ENCODE results near the gene PSMB11. TPM values are rescaled to one million over a fixed set of nuclear protein-coding genes. Genes with fewer than 3 reads are reported as not detected.

PSMB11 gene
- total and polyA plus RNA-seq, 10 donors, result 0.03 TPM; not detected in 9

DNA sequence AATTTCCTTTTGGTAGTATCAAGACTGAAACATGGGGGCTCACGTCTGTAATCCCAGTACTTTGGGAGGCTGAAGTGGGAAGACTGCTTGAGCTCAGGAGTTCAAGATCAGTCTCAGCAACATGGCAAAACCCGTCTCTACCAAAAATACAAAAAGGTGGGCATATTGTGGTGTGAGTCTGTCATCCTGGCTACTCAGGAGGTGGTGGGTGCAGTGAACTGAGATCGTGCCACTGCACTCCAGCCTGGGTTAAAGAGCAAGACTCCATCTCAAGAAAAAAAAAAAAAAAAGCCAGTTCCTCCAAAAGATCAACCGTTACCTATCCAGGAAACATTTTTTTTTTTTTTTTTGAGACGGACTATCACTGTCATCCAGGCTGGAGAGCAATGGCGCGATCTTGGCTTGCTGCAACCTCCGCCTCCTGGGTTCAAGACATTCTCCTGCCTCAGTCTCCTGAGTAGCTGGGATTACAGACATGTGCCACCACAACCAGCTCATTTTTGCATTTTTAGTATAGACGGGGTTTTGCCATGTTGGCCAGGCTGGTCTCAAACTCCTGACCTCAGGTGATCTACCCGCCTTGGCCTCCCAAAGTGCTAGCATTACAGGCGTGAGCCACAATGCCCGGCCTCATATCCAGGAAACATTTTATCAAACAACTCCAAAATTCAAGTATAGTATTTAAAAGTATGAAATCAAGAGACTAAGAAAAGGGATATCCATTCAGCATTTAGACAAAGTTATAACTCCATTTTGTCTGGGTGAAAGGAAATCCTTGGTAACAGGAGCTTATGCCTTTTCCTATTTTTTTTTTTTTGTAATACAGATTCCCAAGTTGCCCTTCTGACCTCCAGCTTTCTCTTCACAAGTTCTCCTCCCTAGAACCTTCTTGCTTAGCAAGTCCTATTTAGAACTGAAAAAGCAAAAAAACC lies 49.5 kb downstream of the PSMB11 start:
- intact Hi-C loops (cut with DNase I; ENCODE audit: low total_unique reads), result no loop called here
- 73 to 91% (median 78%) methylated on average over 12 of the region's 12 CpGs for WGBS, 5 donors
- Histone ChIP-seq H3K4me3 (no peak overlapping the region), H3K9me3 (no peaks in the 10 kb centered on the region), H3K27me3 (replicated peaks in 1 of 7) (no peaks in the 10 kb centered on the region), H3K27ac (no peak overlapping the region), H3K36me3 (peaks cover 4 to 69% (median 62%) of the 10 kb centered on the region in 6 donors), H3K4me1 (peaks cover 23 to 63% (median 34%) of the 10 kb centered on the region in 6 donors)
- TF ChIP-seq POLR2AphosphoS5 (IDR thresholded peaks at IDR 0.05) (no peak), CTCF (IDR thresholded peaks at IDR 0.05 in 8 of 11, conservative IDR thresholded peaks at IDR 0.05 in 3 of 11) (no peak), POLR2A (IDR thresholded peaks at IDR 0.05) (no peak)
- DNase-seq, result peak; percentile 25

GRCh38 chr14:23093104-23093503 lies 51.1 kb downstream of the PSMB11 start:
- no peaks in the 10 kb centered on the region for H3K9me3 ChIP-seq
- peaks cover 3 to 62% (median 54%) of the 10 kb centered on the region in 6 donors for H3K36me3 ChIP-seq
- intact Hi-C loops (cut with DNase I; ENCODE audit: low total_unique reads), result no loop called here
- 76 to 88% (median 78%) methylated on average over 2 of the region's 2 CpGs for WGBS, 5 donors
- no peak overlapping the region for H3K27ac ChIP-seq
- TF ChIP-seq CTCF (IDR thresholded peaks at IDR 0.05 in 8 of 11, conservative IDR thresholded peaks at IDR 0.05 in 3 of 11) (no peak), POLR2A (IDR thresholded peaks at IDR 0.05) (no peak), POLR2AphosphoS5 (IDR thresholded peaks at IDR 0.05) (no peak)
- H3K27me3 ChIP-seq (replicated peaks in 1 of 7), result no peaks in the 10 kb centered on the region
- peak overlapping the region in 4 of 8 donors; percentile 74 to 88 (median 81) for H3K4me3 ChIP-seq
- DNase-seq, result no peak
- peaks cover 32 to 69% (median 49%) of the 10 kb centered on the region in 6 donors for H3K4me1 ChIP-seq

DNA sequence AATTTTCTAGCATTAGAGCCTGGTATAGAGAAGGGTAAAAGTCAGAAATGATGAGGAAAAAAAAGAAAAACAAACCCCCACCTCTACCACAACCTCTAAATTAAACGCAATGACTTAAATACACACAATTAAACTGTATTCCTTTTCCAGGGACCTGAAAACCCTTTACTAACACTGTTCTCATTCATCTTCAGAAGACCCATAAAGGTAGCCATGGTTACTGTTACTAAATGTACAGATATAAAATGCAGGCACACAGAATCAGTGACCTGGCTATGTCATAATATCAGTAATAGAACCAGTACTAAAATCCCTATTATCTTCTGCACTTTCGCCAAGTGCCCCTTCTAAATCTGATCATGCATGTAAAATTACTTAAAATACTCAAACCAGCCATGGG lies 51.5 kb downstream of the PSMB11 start:
- peak overlapping the region in 7 of 8 donors; percentile 67 to 88 (median 78) for H3K4me3 ChIP-seq
- 75 to 87% (median 81%) methylated on average over 2 of the region's 2 CpGs for WGBS, 5 donors

More for the DNA sequence above, 51.5 kb downstream of the PSMB11 start:
- no peaks in the 10 kb centered on the region for H3K27me3 ChIP-seq (replicated peaks in 1 of 7)
- peak overlapping the region in 1 of 8 donors; percentile 99 for H3K27ac ChIP-seq
- peaks cover 32 to 73% (median 50%) of the 10 kb centered on the region in 6 donors for H3K4me1 ChIP-seq
- DNase-seq, result no peak
- no peaks in the 10 kb centered on the region for H3K9me3 ChIP-seq
- TF ChIP-seq CTCF (IDR thresholded peaks at IDR 0.05 in 8 of 11, conservative IDR thresholded peaks at IDR 0.05 in 3 of 11) (no peak), POLR2A (IDR thresholded peaks at IDR 0.05) (no peak), POLR2AphosphoS5 (IDR thresholded peaks at IDR 0.05) (no peak)
- H3K36me3 ChIP-seq, result peaks cover 3 to 62% (median 55%) of the 10 kb centered on the region in 6 donors
- intact Hi-C loops (cut with DNase I; ENCODE audit: low total_unique reads), result no loop called here

Other genes with a start within 250 kb of the PSMB11 start
- 100 to 1,000 TPM in 4 of 7 donors, 10 to 100 TPM in 3; 56.4 to 165 (median 112) TPM for gene SLC7A7, start 226.8 kb upstream of the PSMB11 start, total RNA-seq
- gene SLC7A7, start 226.8 kb upstream of the PSMB11 start, polyA plus RNA-seq, result 10 to 100 TPM; 34.2 to 46.5 (median 35.3) TPM
- gene MRPL52, start 212.3 kb upstream of the PSMB11 start, total RNA-seq, result 100 to 1,000 TPM in 1 of 7 donors, 10 to 100 TPM in 6; 55.2 to 111 (median 62.8) TPM
- gene MRPL52, start 212.3 kb upstream of the PSMB11 start, polyA plus RNA-seq, result 100 to 1,000 TPM in 2 of 3 donors, 10 to 100 TPM in 1; 88.8 to 138 (median 137) TPM
- 100 to 1,000 TPM in 1 of 7 donors, 10 to 100 TPM in 6; 42.6 to 126 (median 65.2) TPM for gene MMP14, start 205.6 kb upstream of the PSMB11 start, total RNA-seq
- gene MMP14, start 205.6 kb upstream of the PSMB11 start, polyA plus RNA-seq, result 10 to 100 TPM in 2 of 3 donors, 1 to 10 TPM in 1; 6.6 to 30.8 (median 15.6) TPM
- 100 to 1,000 TPM in 6 of 7 donors, 10 to 100 TPM in 1; 99.6 to 205 (median 110) TPM for gene LRP10, start 170.5 kb upstream of the PSMB11 start, total RNA-seq
- 10 to 100 TPM in 1 of 3 donors, 1 to 10 TPM in 2; 7.9 to 22.3 (median 8.9) TPM for gene LRP10, start 170.5 kb upstream of the PSMB11 start, polyA plus RNA-seq
- gene REM2, start 159.0 kb upstream of the PSMB11 start, total RNA-seq, result 1 to 10 TPM; 1.4 to 5.8 (median 3.0) TPM
- gene REM2, start 159.0 kb upstream of the PSMB11 start, polyA plus RNA-seq, result 1 to 10 TPM; 2.2 to 5.2 (median 3.4) TPM
- 100 to 1,000 TPM in 4 of 7 donors, 10 to 100 TPM in 3; 84.9 to 875 (median 103) TPM for gene RBM23, start 123.1 kb upstream of the PSMB11 start, total RNA-seq
- 10 to 100 TPM; 19.0 to 40.3 (median 32.7) TPM for gene RBM23, start 123.1 kb upstream of the PSMB11 start, polyA plus RNA-seq
- gene PRMT5, start 112.8 kb upstream of the PSMB11 start, total RNA-seq, result 10 to 100 TPM; 31.1 to 44.7 (median 40.6) TPM
- 10 to 100 TPM; 18.6 to 30.6 (median 24.9) TPM for gene PRMT5, start 112.8 kb upstream of the PSMB11 start, polyA plus RNA-seq
- gene HAUS4, start 85.1 kb upstream of the PSMB11 start, total RNA-seq, result 10 to 100 TPM; 37.7 to 83.5 (median 50.6) TPM
- gene HAUS4, start 85.1 kb upstream of the PSMB11 start, polyA plus RNA-seq, result 10 to 100 TPM; 21.1 to 44.3 (median 31.5) TPM
- 10 to 100 TPM in 1 of 7 donors, 1 to 10 TPM in 6; 1.4 to 11.0 (median 5.3) TPM for gene AJUBA, start 59.7 kb upstream of the PSMB11 start, total RNA-seq
- 1 to 10 TPM in 1 of 3 donors, under 1 TPM in 2; 0.63 to 2.1 (median 0.68) TPM for gene AJUBA, start 59.7 kb upstream of the PSMB11 start, polyA plus RNA-seq
- 10 to 100 TPM in 6 of 7 donors, 1 to 10 TPM in 1; 7.3 to 27.0 (median 11.3) TPM for gene C14orf93, start 32.1 kb upstream of the PSMB11 start, total RNA-seq
- gene C14orf93, start 32.1 kb upstream of the PSMB11 start, polyA plus RNA-seq, result 1 to 10 TPM; 7.5 to 8.8 (median 8.0) TPM
- gene PSMB5, start 7.3 kb upstream of the PSMB11 start, total RNA-seq, result 10 to 100 TPM; 43.1 to 72.3 (median 55.1) TPM
- 10 to 100 TPM; 36.5 to 80.1 (median 60.9) TPM for gene PSMB5, start 7.3 kb upstream of the PSMB11 start, polyA plus RNA-seq
- gene CDH24, start 15.3 kb downstream of the PSMB11 start, total RNA-seq, result 1 to 10 TPM; 2.6 to 9.4 (median 6.5) TPM
- 1 to 10 TPM; 1.3 to 6.3 (median 3.1) TPM for gene CDH24, start 15.3 kb downstream of the PSMB11 start, polyA plus RNA-seq
- gene ACIN1, start 52.9 kb downstream of the PSMB11 start, total RNA-seq, result 100 to 1,000 TPM; 148 to 228 (median 211) TPM
- gene ACIN1, start 52.9 kb downstream of the PSMB11 start, polyA plus RNA-seq, result 100 to 1,000 TPM in 2 of 3 donors, 10 to 100 TPM in 1; 59.2 to 126 (median 119) TPM
- 10 to 100 TPM; 34.3 to 43.2 (median 37.8) TPM for gene C14orf119, start 53.3 kb downstream of the PSMB11 start, total RNA-seq
- gene C14orf119, start 53.3 kb downstream of the PSMB11 start, polyA plus RNA-seq, result 10 to 100 TPM; 28.0 to 47.0 (median 40.2) TPM
- not detected for gene CIROP, start 62.8 kb downstream of the PSMB11 start, total RNA-seq
- not detected for gene CIROP, start 62.8 kb downstream of the PSMB11 start, polyA plus RNA-seq
- 1 to 10 TPM in 4 of 7 donors, under 1 TPM in 3; 0.64 to 9.6 (median 1.6) TPM for gene CEBPE, start 77.0 kb downstream of the PSMB11 start, total RNA-seq
- 1 to 10 TPM; 1.2 to 3.5 (median 1.3) TPM for gene CEBPE, start 77.0 kb downstream of the PSMB11 start, polyA plus RNA-seq
- 100 to 1,000 TPM in 1 of 7 donors, 10 to 100 TPM in 6; 23.5 to 106 (median 68.0) TPM for gene SLC7A8, start 141.4 kb downstream of the PSMB11 start, total RNA-seq
- 1 to 10 TPM; 3.5 to 8.7 (median 6.7) TPM for gene SLC7A8, start 141.4 kb downstream of the PSMB11 start, polyA plus RNA-seq
- gene RNF212B, start 195.7 kb downstream of the PSMB11 start, total RNA-seq, result not detected
- gene RNF212B, start 195.7 kb downstream of the PSMB11 start, polyA plus RNA-seq, result not detected
- 10 to 100 TPM in 2 of 7 donors, 1 to 10 TPM in 5; 7.3 to 13.0 (median 9.1) TPM for gene HOMEZ, start 243.9 kb downstream of the PSMB11 start, total RNA-seq
- gene HOMEZ, start 243.9 kb downstream of the PSMB11 start, polyA plus RNA-seq, result 1 to 10 TPM; 3.1 to 5.4 (median 5.0) TPM

All from spleen (tissue), 11 donors.